22Rv1 (cell line): ENCODE measurements around the gene GUCY2D.

Experiments
- H3K27ac ChIP-seq: fragments of 450-650 bp; 2 replicates; pipeline ENCODE4 v1.5.1; 2017
- ZFX ChIP-seq: fragments of 450-650 bp; IDR thresholded peaks from 2 replicates; pipeline ENCODE4 v1.6.1; 2017; ENCODE audit warnings: antibody characterized with exemption, borderline replicate concordance
- TF ChIP-seq, protein P1 (sequence below): fragments of 450-650 bp; IDR thresholded peaks from 2 replicates; pipeline ENCODE4 v1.5.1; 2017; ENCODE audit warnings: mild to moderate bottlenecking

Gene GUCY2D

GRCh38 chr17:7969433-7969832, 33.0 kb upstream of the GUCY2D start:
- TF ChIP-seq ZFX, result no peak
- TF ChIP-seq, protein P1, sequence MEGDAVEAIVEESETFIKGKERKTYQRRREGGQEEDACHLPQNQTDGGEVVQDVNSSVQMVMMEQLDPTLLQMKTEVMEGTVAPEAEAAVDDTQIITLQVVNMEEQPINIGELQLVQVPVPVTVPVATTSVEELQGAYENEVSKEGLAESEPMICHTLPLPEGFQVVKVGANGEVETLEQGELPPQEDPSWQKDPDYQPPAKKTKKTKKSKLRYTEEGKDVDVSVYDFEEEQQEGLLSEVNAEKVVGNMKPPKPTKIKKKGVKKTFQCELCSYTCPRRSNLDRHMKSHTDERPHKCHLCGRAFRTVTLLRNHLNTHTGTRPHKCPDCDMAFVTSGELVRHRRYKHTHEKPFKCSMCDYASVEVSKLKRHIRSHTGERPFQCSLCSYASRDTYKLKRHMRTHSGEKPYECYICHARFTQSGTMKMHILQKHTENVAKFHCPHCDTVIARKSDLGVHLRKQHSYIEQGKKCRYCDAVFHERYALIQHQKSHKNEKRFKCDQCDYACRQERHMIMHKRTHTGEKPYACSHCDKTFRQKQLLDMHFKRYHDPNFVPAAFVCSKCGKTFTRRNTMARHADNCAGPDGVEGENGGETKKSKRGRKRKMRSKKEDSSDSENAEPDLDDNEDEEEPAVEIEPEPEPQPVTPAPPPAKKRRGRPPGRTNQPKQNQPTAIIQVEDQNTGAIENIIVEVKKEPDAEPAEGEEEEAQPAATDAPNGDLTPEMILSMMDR, result no peak
- H3K27ac ChIP-seq, result no peak overlapping the region

- no peak overlapping the region for H3K27ac ChIP-seq
- TF ChIP-seq, protein P1, result no peak
- no peak for TF ChIP-seq ZFX
These were observed 30.8 kb upstream of the GUCY2D start for GRCh38 chr17:7971651-7972050.

- no peak for TF ChIP-seq ZFX
- TF ChIP-seq, protein P1, result peak; percentile 29
- no peak overlapping the region for H3K27ac ChIP-seq
These were observed 30.2 kb upstream of the GUCY2D start for GRCh38 chr17:7972131-7972785.

GRCh38 chr17:7974638-7975131, 27.7 kb upstream of the GUCY2D start:
- TF ChIP-seq ZFX, result no peak
- TF ChIP-seq, protein P1, result no peak

GRCh38 chr17:7977039-7977438, 25.4 kb upstream of the GUCY2D start:
- no peak overlapping the region for H3K27ac ChIP-seq
- TF ChIP-seq, protein P1, result no peak
- no peak for TF ChIP-seq ZFX

More at GRCh38 chr17:7974638-7975131, 27.7 kb upstream of the GUCY2D start:
- no peak overlapping the region for H3K27ac ChIP-seq

DNA sequence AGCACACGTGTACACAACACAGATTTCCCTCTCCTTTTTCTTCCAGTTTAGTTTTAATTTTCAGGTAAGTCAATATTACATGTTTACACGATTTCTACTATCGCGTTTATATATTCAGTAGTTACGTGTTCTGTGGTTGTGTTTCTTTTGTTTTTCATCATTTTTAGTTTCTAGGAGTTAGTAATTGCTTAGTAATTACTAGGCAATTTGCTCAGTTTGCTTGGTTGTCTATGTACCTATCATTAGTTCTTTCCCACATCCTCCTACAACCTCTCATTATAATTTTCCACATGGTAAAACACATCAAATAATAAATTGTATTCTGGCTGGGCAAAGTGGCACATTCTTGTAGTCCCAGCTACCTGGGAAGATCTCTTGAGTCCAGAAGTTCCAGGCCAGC, 24.6 kb upstream of the GUCY2D start:
- TF ChIP-seq, protein P1, result no peak
- TF ChIP-seq ZFX, result no peak
- no peak overlapping the region for H3K27ac ChIP-seq

DNA sequence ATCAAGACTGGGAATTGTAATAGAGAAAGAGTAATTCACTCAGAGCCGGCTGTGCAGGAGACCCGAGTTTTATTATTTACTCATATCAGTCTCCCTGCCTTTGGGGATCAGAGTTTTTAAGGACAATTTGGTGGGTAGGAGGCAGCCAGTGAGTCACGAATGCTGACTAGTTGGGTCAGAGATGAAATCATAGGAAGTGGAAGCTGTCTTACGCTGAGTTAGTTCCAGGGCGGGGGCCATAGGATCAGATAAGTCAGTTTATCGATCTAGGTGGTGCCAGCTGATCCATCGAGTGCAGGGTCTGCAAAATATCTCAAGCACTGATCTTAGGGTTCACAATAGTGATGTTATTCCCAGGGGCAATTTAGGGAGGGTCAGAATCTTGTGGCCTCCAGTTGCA, 20.2 kb upstream of the GUCY2D start:
- no peak overlapping the region for H3K27ac ChIP-seq
- TF ChIP-seq, protein P1, result no peak
- no peak for TF ChIP-seq ZFX
